Lung (tissue), 12 donors: ENCODE results near the gene SFSWAP. TPM values are rescaled to one million over a fixed set of nuclear protein-coding genes. Genes with fewer than 3 reads are reported as not detected.

Experiments
- ATAC-seq: fragments of 200-7000 bp; cut with Tn5 transposase; one replicate; pipeline ENCODE4 v1.9.1; 2020; ENCODE audit warnings: moderate number of reproducible peaks; ENCODE audit not compliant: insufficient read depth, low FRiP score
- DNase-seq, 3 donors: peaks; one replicate each; pipeline ENCODE4 v3.0.0-alpha.2; 2013 to 2017
- H3K27ac ChIP-seq, 2 donors: one replicate each; pipeline ENCODE4 v1.5.1; 2013; ENCODE audit warnings: mild to moderate bottlenecking in 2 of 2, moderate library complexity in 2 of 2, control low read depth in 1 of 2, inconsistent platforms in 1 of 2, low read depth in 1 of 2, low read length in 1 of 2
- H3K27me3 ChIP-seq, 3 donors: one replicate each; pipeline ENCODE4 v1.5.1; 2013; ENCODE audit warnings: low read length in 2 of 3; ENCODE audit not compliant: control insufficient read depth in 3 of 3, insufficient read depth in 3 of 3
- H3K36me3 ChIP-seq, 4 donors: one replicate each; pipeline ENCODE4 v1.5.1; 2013; ENCODE audit warnings: low read length in 4 of 4, mild to moderate bottlenecking in 1 of 4, moderate library complexity in 1 of 4; ENCODE audit not compliant: control insufficient read depth in 4 of 4, insufficient read depth in 4 of 4
- H3K4me1 ChIP-seq, 5 donors: one replicate each; pipeline ENCODE4 v1.5.1; 2013; ENCODE audit warnings: low read length in 5 of 5, mild to moderate bottlenecking in 2 of 5, moderate library complexity in 1 of 5; ENCODE audit not compliant: control insufficient read depth in 5 of 5, insufficient read depth in 5 of 5
- H3K4me3 ChIP-seq: one replicate; pipeline ENCODE4 v1.5.1; 2013; ENCODE audit warnings: mild to moderate bottlenecking, control low read depth, moderate library complexity
- H3K9ac ChIP-seq, 2 donors: one replicate each; pipeline ENCODE4 v1.5.1; 2013; ENCODE audit warnings: low read length in 2 of 2, control low read depth in 1 of 2; ENCODE audit not compliant: insufficient read depth in 1 of 2
- H3K9me3 ChIP-seq, 4 donors: one replicate each; pipeline ENCODE4 v1.5.1; 2013; ENCODE audit warnings: low read length in 3 of 4, mild to moderate bottlenecking in 1 of 4, moderate library complexity in 1 of 4; ENCODE audit not compliant: control insufficient read depth in 4 of 4, insufficient read depth in 3 of 4
- WGBS, 2 donors: extraction: QIAGEN DNeasy Blood & Tissue Kit; methylation state at CpG; one replicate each; pipeline ENCODE4 v1.1.7; 2013; 5-methylcytosine and 5-hydroxymethylcytosine counted together
- polyA plus RNA-seq, 2 donors: library from polyadenylated mRNA; stranded (reverse); fragments of 200-250 nt; gene quantifications; one replicate each; pipeline ENCODE4 v1.2.1, GENCODE V29; 2013
- total RNA-seq, 2 donors: library from RNA; depleted of rRNA in 1 of 2; stranded (reverse); fragments of >200 nt in 1 of 2; gene quantifications; one replicate each; pipeline ENCODE4 v1.2.1, GENCODE V29; 2014 to 2021
- TF ChIP-seq, protein P1 (sequence below): IDR thresholded peaks from 2 replicates; pipeline ENCODE4 v1.5.1; 2012; ENCODE audit warnings: mild to moderate bottlenecking; ENCODE audit errors: control extremely low read depth, extremely low read depth
- donor health status: control.
- donor health status: control.
- donor health status: Bipolar disorder and iron deficiency.
- donor health status: healthy.
- donor health status: DM: yes; HTN: yes; CAD: no.

SFSWAP gene
- total and polyA plus RNA-seq, 4 donors: 23.3 to 49.9 (median 40.0) TPM

- H3K9me3 ChIP-seq: no peaks in the 10 kb centered on the region
- H3K4me1 ChIP-seq: peaks cover 5 to 12% (median 6%) of the 10 kb centered on the region in 5 donors
- H3K9ac ChIP-seq: no peak overlapping the region
- peaks cover 29 to 62% (median 40%) of the 10 kb centered on the region in 4 donors for H3K36me3 ChIP-seq
- no peak for DNase-seq
- ATAC-seq: no peak
- WGBS, 2 donors: 90 to 95% methylated on average over 3 of the region's 3 CpGs
- H3K4me3 ChIP-seq: no peak overlapping the region
- TF ChIP-seq, protein P1, sequence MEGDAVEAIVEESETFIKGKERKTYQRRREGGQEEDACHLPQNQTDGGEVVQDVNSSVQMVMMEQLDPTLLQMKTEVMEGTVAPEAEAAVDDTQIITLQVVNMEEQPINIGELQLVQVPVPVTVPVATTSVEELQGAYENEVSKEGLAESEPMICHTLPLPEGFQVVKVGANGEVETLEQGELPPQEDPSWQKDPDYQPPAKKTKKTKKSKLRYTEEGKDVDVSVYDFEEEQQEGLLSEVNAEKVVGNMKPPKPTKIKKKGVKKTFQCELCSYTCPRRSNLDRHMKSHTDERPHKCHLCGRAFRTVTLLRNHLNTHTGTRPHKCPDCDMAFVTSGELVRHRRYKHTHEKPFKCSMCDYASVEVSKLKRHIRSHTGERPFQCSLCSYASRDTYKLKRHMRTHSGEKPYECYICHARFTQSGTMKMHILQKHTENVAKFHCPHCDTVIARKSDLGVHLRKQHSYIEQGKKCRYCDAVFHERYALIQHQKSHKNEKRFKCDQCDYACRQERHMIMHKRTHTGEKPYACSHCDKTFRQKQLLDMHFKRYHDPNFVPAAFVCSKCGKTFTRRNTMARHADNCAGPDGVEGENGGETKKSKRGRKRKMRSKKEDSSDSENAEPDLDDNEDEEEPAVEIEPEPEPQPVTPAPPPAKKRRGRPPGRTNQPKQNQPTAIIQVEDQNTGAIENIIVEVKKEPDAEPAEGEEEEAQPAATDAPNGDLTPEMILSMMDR: no peak
- H3K27me3 ChIP-seq: no peaks in the 10 kb centered on the region
- H3K27ac ChIP-seq: no peak overlapping the region
Measured at GRCh38 chr12:131716282-131716681, 5.4 kb downstream of the SFSWAP start.

DNA sequence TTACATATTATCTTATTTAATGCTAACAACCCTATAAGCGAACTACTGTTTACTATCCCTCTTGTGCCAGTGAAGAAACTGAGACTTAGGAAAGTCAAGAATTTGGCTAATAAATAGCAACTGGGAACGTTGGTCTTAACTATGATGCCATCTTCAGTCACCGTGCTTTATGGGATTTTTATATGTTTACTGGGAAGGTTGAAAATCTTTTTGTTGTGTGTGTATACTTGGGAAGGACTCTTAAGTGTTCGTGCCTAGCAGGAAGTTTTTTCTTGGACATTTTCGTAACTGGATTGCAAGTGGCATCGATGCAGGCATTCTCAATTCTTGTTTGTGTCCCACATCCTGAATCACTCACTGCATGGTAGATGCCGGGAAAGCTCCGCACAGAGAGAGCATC is 9.4 kb downstream of the SFSWAP start:
- H3K27me3 ChIP-seq: no peaks in the 10 kb centered on the region
- no peak overlapping the region for H3K9ac ChIP-seq
- H3K4me3 ChIP-seq: no peak overlapping the region
- H3K36me3 ChIP-seq: peaks cover 32 to 65% (median 39%) of the 10 kb centered on the region in 4 donors
- ATAC-seq (no peak), DNase-seq (no peak)
- 91 to 96% methylated on average over 8 of the region's 8 CpGs for WGBS, 2 donors
- TF ChIP-seq, protein P1: no peak
- no peaks in the 10 kb centered on the region for H3K9me3 ChIP-seq
- H3K4me1 ChIP-seq: peaks cover 0 to 3% (median 0%) of the 10 kb centered on the region in 5 donors
- H3K27ac ChIP-seq: no peak overlapping the region

- ATAC-seq (no peak), DNase-seq (no peak)
- no peaks in the 10 kb centered on the region for H3K27me3 ChIP-seq
- no peaks in the 10 kb centered on the region for H3K9me3 ChIP-seq
- no peak overlapping the region for H3K9ac ChIP-seq
- peaks cover 27 to 65% (median 41%) of the 10 kb centered on the region in 4 donors for H3K36me3 ChIP-seq
- TF ChIP-seq, protein P1: no peak
- H3K27ac ChIP-seq: no peak overlapping the region
- peaks cover 0 to 3% (median 0%) of the 10 kb centered on the region in 5 donors for H3K4me1 ChIP-seq
- no peak overlapping the region for H3K4me3 ChIP-seq
- 90 to 93% methylated on average over 7 of the region's 7 CpGs for WGBS, 2 donors
Measured at GRCh38 chr12:131720921-131721320, 10.0 kb downstream of the SFSWAP start.

- no peak for ATAC-seq
- H3K4me3 ChIP-seq: no peak overlapping the region
- TF ChIP-seq, protein P1: no peak
- WGBS, 2 donors: 68 to 85% methylated on average over 1 of the region's 1 CpG
- H3K27ac ChIP-seq: no peak overlapping the region
- no peak overlapping the region for H3K9ac ChIP-seq
- H3K9me3 ChIP-seq: no peaks in the 10 kb centered on the region
- peaks cover 24 to 61% (median 38%) of the 10 kb centered on the region in 4 donors for H3K36me3 ChIP-seq
- H3K4me1 ChIP-seq: peaks cover 0 to 3% (median 0%) of the 10 kb centered on the region in 5 donors
- no peaks in the 10 kb centered on the region for H3K27me3 ChIP-seq
- no peak for DNase-seq
Measured at GRCh38 chr12:131721548-131721947, 10.7 kb downstream of the SFSWAP start.
